K562 (cell line): ENCODE data around the gene ABHD8. TPM values are rescaled to one million over a fixed set of nuclear protein-coding genes. Genes with fewer than 3 reads are reported as not detected.

Source experiments
- ATAC-seq: fragments of 200-7000 bp; cut with Tn5 transposase; 3 replicates; pipeline ENCODE4 v1.9.1; 2020; ENCODE audit warnings: moderate library complexity
- BruUV-seq: library from RNA; stranded (reverse); fragments of 400-500 nt; replicated peaks from 2 replicates; lab custom pipeline; 2021; lab: Mats Ljungman, UMichigan
- CTCF ChIA-PET: fragments of 300-600 bp; formaldehyde crosslinking; extraction: SDS; loops from one replicate; lab custom pipeline; 2021; ENCODE audit warnings: low intra/inter-chr PET ratio; lab: Yijun Ruan, JAX
- POLR2A ChIA-PET: fragments of 300-600, 350-650 bp; sonication (Branson Sonifier 250); formaldehyde crosslinking; extraction: SDS; loops from one replicate; lab custom pipeline; 2021; ENCODE audit warnings: antibody characterized with exemption, inconsistent platforms; lab: Yijun Ruan, JAX
- DNase-seq, 4 experiments: peaks; one replicate each; pipeline versions ENCODE4 v3.0.0 to v3.0.0-alpha.2; 2011 to 2018; ENCODE audit warnings: low spot score in 3 of 4, mixed read lengths in 3 of 4; ENCODE audit errors: extremely low read depth in 1 of 4
- FAIRE-seq: peaks from 2 replicates; lab custom pipeline; 2011; peaks lifted over from hg19 to GRCh38; lab: Jason Lieb, UNC
- H2AFZ ChIP-seq: 2 replicates; pipeline ENCODE4 v1.6.0; 2011; ENCODE audit warnings: low read depth, low read length, control low read depth, inconsistent platforms
- H3K27ac ChIP-seq: fragments of 200-600 bp; 3 replicates; pipeline ENCODE4 v1.8.0; 2011; ENCODE audit warnings: low read depth, mild to moderate bottlenecking, control low read depth, inconsistent platforms, low read length, moderate library complexity, mixed read lengths; ENCODE audit errors: extremely low read depth
- H3K27me3 ChIP-seq, 2 experiments: fragments of 300-600 bp in 1 of 2; 2 replicates in 1 of 2; 3 replicates in 1 of 2; pipeline versions ENCODE4 v1.6.0 to v1.8.0; 2011; ENCODE audit warnings: inconsistent platforms in 2 of 2, low read length in 2 of 2, mild to moderate bottlenecking in 1 of 2, mixed read lengths in 1 of 2, moderate library complexity in 1 of 2; ENCODE audit not compliant: control insufficient read depth in 2 of 2, insufficient read depth in 2 of 2
- H3K36me3 ChIP-seq: fragments of 300-600 bp; 3 replicates; pipeline ENCODE4 v1.8.0; 2011; ENCODE audit warnings: mild to moderate bottlenecking, low read length, inconsistent platforms; ENCODE audit not compliant: control insufficient read depth, insufficient read depth
- H3K4me1 ChIP-seq, 2 experiments: fragments of 200-600 bp in 1 of 2; replicated peaks in 1 of 2; 2 replicates in 1 of 2; 3 replicates in 1 of 2; pipeline versions ENCODE4 v1.5.1 to v1.8.0; 2011; ENCODE audit warnings: inconsistent platforms in 2 of 2, low read length in 2 of 2, mild to moderate bottlenecking in 1 of 2, mixed read lengths in 1 of 2, moderate library complexity in 1 of 2; ENCODE audit not compliant: control insufficient read depth in 2 of 2, insufficient read depth in 2 of 2
- H3K4me2 ChIP-seq: 2 replicates; pipeline ENCODE4 v1.6.1; 2011; ENCODE audit warnings: low read length, control low read depth, inconsistent platforms, mixed read lengths; ENCODE audit not compliant: insufficient read depth
- H3K4me3 ChIP-seq: fragments of 200-600 bp; sonication (generic), shearing (Covaris generic); 2 replicates; pipeline ENCODE4 v1.5.1; 2016; ENCODE audit warnings: control low read depth, inconsistent platforms
- H3K79me2 ChIP-seq: fragments of 200-600 bp; 3 replicates; pipeline ENCODE4 v1.8.0; 2011; ENCODE audit warnings: low read length, inconsistent platforms; ENCODE audit not compliant: control insufficient read depth, insufficient read depth
- H3K9ac ChIP-seq, 2 experiments: 2 replicates each; pipeline versions ENCODE4 v1.6.0 to v1.6.1; 2011; ENCODE audit warnings: low read depth in 2 of 2, low read length in 2 of 2, control low read depth in 1 of 2, inconsistent platforms in 1 of 2, mild to moderate bottlenecking in 1 of 2, mixed read lengths in 1 of 2; ENCODE audit not compliant: insufficient read depth in 1 of 2
- H3K9me1 ChIP-seq: one replicate; pipeline ENCODE4 v1.6.0; 2011; ENCODE audit warnings: inconsistent platforms, mild to moderate bottlenecking, low read length, moderate library complexity; ENCODE audit not compliant: control insufficient read depth, insufficient read depth
- H3K9me3 ChIP-seq: replicated peaks from 2 replicates; pipeline ENCODE4 v1.5.1; 2011; ENCODE audit warnings: low read depth, low read length, inconsistent platforms; ENCODE audit not compliant: control insufficient read depth, insufficient read depth
- H4K20me1 ChIP-seq: replicated peaks from 2 replicates; pipeline ENCODE4 v1.6.1; 2011; ENCODE audit warnings: low read length, inconsistent platforms, mixed read lengths; ENCODE audit not compliant: control insufficient read depth, insufficient read depth
- FOXJ3 ChIP-seq: sonication (generic); formaldehyde crosslinking; IDR thresholded peaks from 2 replicates; pipeline ENCODE4 v1.4.0; 2020; ENCODE audit warnings: mild to moderate bottlenecking, missing genetic modification reagents
- HSF4 ChIP-seq: fragments of 250-450 bp; sonication (Bioruptor Pico); IDR thresholded peaks from 2 replicates; pipeline ENCODE4 v2.1.2; 2022; ENCODE audit warnings: mild to moderate bottlenecking, moderate library complexity, borderline replicate concordance
- MAFG ChIP-seq: fragments of 450-650 bp; conservative IDR thresholded peaks from 2 replicates; pipeline ENCODE4 v1.6.1; 2016; ENCODE audit warnings: missing genetic modification characterization, missing compliant biosample characterization
- NFRKB ChIP-seq: fragments of 450-650 bp; IDR thresholded peaks from 2 replicates; pipeline ENCODE4 v1.6.1; 2016; ENCODE audit warnings: low read depth
- NR4A1 ChIP-seq, 2 experiments: fragments of 250-450 bp in 1 of 2; fragments of 450-650 bp in 1 of 2; sonication (Bioruptor Pico) in 1 of 2; IDR thresholded peaks; 2 replicates each; pipeline versions ENCODE4 v1.4.0 to v1.6.1; 2016 to 2020; ENCODE audit warnings: mild to moderate bottlenecking in 2 of 2, missing compliant biosample characterization in 1 of 2, missing genetic modification characterization in 1 of 2, moderate library complexity in 1 of 2
- SOX6 ChIP-seq: fragments of 450-650 bp; IDR thresholded peaks from 2 replicates; pipeline ENCODE4 v1.6.1; 2014; ENCODE audit warnings: mild to moderate bottlenecking
- ZNF316 ChIP-seq: fragments of 450-650 bp; IDR thresholded peaks from 2 replicates; pipeline ENCODE4 v1.6.1; 2016
- WGBS: fragments of 100-300 bp; shearing (Covaris generic); methylation state at CpG from one replicate; pipeline ENCODE4 v1.1.6; 2016; ENCODE audit warnings: low coverage, mixed read lengths; ENCODE audit not compliant: insufficient coverage; ENCODE audit errors: missing lambda C conversion rate; 5-methylcytosine and 5-hydroxymethylcytosine counted together
- in situ Hi-C: fragments of 300-500 bp; cut with MboI; formaldehyde crosslinking; loops from 4 replicates; pipeline ENCODE4 v1.15.0; 2018; ENCODE audit warnings: inconsistent platforms, mixed read lengths
- intact Hi-C: fragments of 100-400 bp; cut with micrococcal nuclease; formaldehyde crosslinking; loops from 2 replicates; pipeline ENCODE4 v1.14.2; 2022
- polyA plus RNA-seq, 8 experiments: library from polyadenylated mRNA; depleted of rRNA in 4 of 8; stranded (reverse) in 5 of 8; unstranded in 3 of 8; fragments of >200 nt; fragmentation: Nextera tagmentation in 2 of 8; fragmentation: Illumina TruSeq in 1 of 8; extraction: Ambion mirVana in 2 of 8; extraction: Trizol in 1 of 8; gene quantifications; 2 replicates each; pipeline versions ENCODE4 v1.2.1 to v1.2.3, GENCODE V29; 2011 to 2014; ENCODE audit warnings: inconsistent platforms in 1 of 8, missing spikeins in 1 of 8
- total RNA-seq, 7 experiments: library from RNA; depleted of rRNA in 6 of 7; stranded (reverse); fragments of >200 nt in 6 of 7; fragmentation: Illumina TruSeq in 2 of 7; extraction: Trizol in 2 of 7; gene quantifications; 2 replicates each; pipeline versions ENCODE4 v1.2.1 to v1.2.3, GENCODE V29; 2011 to 2021; ENCODE audit warnings: low replicate concordance in 1 of 7
- TF ChIP-seq, protein P1 (sequence below), 3 experiments: fragments of 200-800 bp in 1 of 3; fragments of 250-450 bp in 1 of 3; fragments of 450-650 bp in 1 of 3; sonication (Bioruptor Pico) in 1 of 3; sonication (Bioruptor generic) in 1 of 3; formaldehyde crosslinking in 1 of 3; IDR thresholded peaks; 2 replicates each; pipeline versions ENCODE4 v1.6.1 to v1.8.0; 2016 to 2022; ENCODE audit warnings: mild to moderate bottlenecking in 2 of 3, missing genetic modification characterization in 2 of 3, missing compliant biosample characterization in 1 of 3, moderate library complexity in 1 of 3
- TF ChIP-seq, protein P2 (sequence below): sonication (generic); formaldehyde crosslinking; IDR thresholded peaks from 2 replicates; pipeline ENCODE4 v1.8.0; 2022; ENCODE audit warnings: mild to moderate bottlenecking, missing genetic modification reagents
- TF ChIP-seq, protein P3 (sequence below): fragments of 250-450 bp; sonication (Bioruptor Pico); IDR thresholded peaks from 2 replicates; pipeline ENCODE4 v1.8.0; 2021; ENCODE audit warnings: moderate library complexity, mild to moderate bottlenecking, inconsistent platforms

ABHD8 gene
- total and polyA plus RNA-seq, 9 of the 15 experiments (the other 6 are each of a cell fraction or from before 2014, with no cell fraction given): 0.04 to 6.6 (median 2.0) TPM; not detected in 1

DNA sequence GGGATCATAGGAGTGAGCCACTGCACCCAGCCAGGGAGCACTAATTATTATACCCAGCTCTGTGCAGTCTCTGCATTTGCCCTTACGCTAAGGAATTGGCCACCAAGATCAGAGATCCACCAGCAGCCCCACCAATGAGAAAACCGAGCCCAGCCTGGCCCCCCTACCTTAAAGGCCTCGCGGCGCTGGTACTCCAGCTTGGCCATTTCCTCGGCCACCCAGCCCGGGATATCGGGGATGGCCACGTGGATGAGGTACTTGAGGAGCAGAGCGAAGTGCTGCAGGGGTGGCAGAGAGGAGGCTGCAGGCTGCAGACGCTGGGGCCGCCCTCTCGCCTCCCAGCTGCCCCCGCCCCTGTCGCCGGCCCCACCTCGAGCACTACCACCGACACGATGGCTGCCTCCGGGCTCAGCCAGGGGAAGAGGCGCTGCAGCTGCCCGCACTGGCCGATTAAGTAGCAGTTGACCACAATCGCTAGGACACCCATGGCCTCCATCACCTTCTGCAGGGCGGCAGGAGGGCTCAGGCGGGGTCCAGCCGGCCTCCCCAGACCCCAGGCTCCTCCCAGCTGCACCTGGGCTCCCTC lies 23.9 kb upstream of the ABHD8 start (continued):
- TF ChIP-seq, protein P1, sequence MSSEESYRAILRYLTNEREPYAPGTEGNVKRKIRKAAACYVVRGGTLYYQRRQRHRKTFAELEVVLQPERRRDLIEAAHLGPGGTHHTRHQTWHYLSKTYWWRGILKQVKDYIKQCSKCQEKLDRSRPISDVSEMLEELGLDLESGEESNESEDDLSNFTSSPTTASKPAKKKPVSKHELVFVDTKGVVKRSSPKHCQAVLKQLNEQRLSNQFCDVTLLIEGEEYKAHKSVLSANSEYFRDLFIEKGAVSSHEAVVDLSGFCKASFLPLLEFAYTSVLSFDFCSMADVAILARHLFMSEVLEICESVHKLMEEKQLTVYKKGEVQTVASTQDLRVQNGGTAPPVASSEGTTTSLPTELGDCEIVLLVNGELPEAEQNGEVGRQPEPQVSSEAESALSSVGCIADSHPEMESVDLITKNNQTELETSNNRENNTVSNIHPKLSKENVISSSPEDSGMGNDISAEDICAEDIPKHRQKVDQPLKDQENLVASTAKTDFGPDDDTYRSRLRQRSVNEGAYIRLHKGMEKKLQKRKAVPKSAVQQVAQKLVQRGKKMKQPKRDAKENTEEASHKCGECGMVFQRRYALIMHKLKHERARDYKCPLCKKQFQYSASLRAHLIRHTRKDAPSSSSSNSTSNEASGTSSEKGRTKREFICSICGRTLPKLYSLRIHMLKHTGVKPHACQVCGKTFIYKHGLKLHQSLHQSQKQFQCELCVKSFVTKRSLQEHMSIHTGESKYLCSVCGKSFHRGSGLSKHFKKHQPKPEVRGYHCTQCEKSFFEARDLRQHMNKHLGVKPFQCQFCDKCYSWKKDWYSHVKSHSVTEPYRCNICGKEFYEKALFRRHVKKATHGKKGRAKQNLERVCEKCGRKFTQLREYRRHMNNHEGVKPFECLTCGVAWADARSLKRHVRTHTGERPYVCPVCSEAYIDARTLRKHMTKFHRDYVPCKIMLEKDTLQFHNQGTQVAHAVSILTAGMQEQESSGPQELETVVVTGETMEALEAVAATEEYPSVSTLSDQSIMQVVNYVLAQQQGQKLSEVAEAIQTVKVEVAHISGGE (CRISPR knock-in tag; IDR thresholded peaks at IDR 0.05): no peak
- TF ChIP-seq MAFG (tag): no peak
- TF ChIP-seq, all 486 proteins: peak for 3

DNA sequence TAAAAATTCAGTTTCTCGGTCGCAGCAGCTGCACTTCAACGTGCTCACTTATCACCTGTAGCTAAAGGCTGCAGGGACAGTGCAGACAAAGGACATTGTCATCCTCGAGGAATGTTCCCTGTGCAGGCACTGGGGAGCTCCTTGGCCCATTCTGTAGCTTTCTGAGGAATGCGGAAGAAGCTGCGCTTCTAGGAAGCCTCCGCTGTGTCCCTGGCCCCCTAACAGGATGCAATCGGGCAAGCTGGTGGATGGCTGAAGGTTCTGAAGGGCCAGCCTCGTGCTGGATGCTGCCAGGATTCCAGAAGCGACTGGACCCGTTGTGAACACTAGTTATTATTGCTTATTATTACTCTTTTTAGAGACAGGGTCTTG lies 23.4 kb upstream of the ABHD8 start:
- ChIA-PET POLR2A (interaction anchor here (1.6 to 6.9 kb wide), 3 partner anchors 8 to 17 kb away, joined by 6 to 41 read pairs (median 9); partner anchors contain the start of genes ANO8 and DDA1), CTCF (no interaction called here)
- DNase-seq (no peak), FAIRE-seq (no peak), ATAC-seq (no peak)
- Histone ChIP-seq H3K79me2 (no peaks in the 10 kb centered on the region), H3K9me3 (no peaks in the 10 kb centered on the region), H3K9me1 (peaks cover 4% of the 10 kb centered on the region), H2AFZ (no peak overlapping the region), H3K4me1 (peaks cover 3 to 53% of the 10 kb centered on the region in 2 experiments; a peak in 4 of 5 replicates), H3K27me3 (no peaks in the 10 kb centered on the region), H3K27ac (no peak overlapping the region), H3K4me3 (no peak overlapping the region), H4K20me1 (no peaks in the 10 kb centered on the region; the same call in 1 of the 2 replicates), H3K4me2 (no peak overlapping the region), H3K36me3 (peaks cover 19% of the 10 kb centered on the region), H3K9ac (no peak overlapping the region)
- WGBS: 68% methylated on average over 11 of the region's 11 CpGs
- intact Hi-C loops (no loop called here), in situ Hi-C loops (no loop called here)
- BruUV-seq: no TSS peak
- TF ChIP-seq NFRKB (no peak), NR4A1 (CRISPR knock-in tag; IDR thresholded peaks at IDR 0.05) (no peak), NR4A1 (tag; IDR thresholded peaks at IDR 0.05) (no peak), FOXJ3 (CRISPR knock-in tag) (no peak), HSF4 (no peak), ZNF316 (no peak), SOX6 (no peak)
- TF ChIP-seq, protein P2, sequence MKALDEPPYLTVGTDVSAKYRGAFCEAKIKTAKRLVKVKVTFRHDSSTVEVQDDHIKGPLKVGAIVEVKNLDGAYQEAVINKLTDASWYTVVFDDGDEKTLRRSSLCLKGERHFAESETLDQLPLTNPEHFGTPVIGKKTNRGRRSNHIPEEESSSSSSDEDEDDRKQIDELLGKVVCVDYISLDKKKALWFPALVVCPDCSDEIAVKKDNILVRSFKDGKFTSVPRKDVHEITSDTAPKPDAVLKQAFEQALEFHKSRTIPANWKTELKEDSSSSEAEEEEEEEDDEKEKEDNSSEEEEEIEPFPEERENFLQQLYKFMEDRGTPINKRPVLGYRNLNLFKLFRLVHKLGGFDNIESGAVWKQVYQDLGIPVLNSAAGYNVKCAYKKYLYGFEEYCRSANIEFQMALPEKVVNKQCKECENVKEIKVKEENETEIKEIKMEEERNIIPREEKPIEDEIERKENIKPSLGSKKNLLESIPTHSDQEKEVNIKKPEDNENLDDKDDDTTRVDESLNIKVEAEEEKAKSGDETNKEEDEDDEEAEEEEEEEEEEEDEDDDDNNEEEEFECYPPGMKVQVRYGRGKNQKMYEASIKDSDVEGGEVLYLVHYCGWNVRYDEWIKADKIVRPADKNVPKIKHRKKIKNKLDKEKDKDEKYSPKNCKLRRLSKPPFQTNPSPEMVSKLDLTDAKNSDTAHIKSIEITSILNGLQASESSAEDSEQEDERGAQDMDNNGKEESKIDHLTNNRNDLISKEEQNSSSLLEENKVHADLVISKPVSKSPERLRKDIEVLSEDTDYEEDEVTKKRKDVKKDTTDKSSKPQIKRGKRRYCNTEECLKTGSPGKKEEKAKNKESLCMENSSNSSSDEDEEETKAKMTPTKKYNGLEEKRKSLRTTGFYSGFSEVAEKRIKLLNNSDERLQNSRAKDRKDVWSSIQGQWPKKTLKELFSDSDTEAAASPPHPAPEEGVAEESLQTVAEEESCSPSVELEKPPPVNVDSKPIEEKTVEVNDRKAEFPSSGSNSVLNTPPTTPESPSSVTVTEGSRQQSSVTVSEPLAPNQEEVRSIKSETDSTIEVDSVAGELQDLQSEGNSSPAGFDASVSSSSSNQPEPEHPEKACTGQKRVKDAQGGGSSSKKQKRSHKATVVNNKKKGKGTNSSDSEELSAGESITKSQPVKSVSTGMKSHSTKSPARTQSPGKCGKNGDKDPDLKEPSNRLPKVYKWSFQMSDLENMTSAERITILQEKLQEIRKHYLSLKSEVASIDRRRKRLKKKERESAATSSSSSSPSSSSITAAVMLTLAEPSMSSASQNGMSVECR: no peak
- TF ChIP-seq, protein P3, sequence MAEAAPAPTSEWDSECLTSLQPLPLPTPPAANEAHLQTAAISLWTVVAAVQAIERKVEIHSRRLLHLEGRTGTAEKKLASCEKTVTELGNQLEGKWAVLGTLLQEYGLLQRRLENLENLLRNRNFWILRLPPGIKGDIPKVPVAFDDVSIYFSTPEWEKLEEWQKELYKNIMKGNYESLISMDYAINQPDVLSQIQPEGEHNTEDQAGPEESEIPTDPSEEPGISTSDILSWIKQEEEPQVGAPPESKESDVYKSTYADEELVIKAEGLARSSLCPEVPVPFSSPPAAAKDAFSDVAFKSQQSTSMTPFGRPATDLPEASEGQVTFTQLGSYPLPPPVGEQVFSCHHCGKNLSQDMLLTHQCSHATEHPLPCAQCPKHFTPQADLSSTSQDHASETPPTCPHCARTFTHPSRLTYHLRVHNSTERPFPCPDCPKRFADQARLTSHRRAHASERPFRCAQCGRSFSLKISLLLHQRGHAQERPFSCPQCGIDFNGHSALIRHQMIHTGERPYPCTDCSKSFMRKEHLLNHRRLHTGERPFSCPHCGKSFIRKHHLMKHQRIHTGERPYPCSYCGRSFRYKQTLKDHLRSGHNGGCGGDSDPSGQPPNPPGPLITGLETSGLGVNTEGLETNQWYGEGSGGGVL (CRISPR knock-in tag): no peak
